GM13977 (cell line): ENCODE data around the gene MEGF11.

Experiments used
- DNase-seq: peaks from one replicate; pipeline ENCODE4 v3.0.0; 2012; ENCODE audit warnings: low spot score
- CTCF ChIP-seq: IDR thresholded peaks from 2 replicates; pipeline ENCODE4 v1.5.1; 2012; ENCODE audit warnings: mild to moderate bottlenecking, control low read depth; ENCODE audit not compliant: insufficient read depth; ENCODE audit errors: extremely low read depth, missing control alignments
- in situ Hi-C: fragments of 300-500 bp; cut with MboI; formaldehyde crosslinking; loops from one replicate; pipeline ENCODE4 v1.12.0; 2022; ENCODE audit warnings: low sequenced_read_pairs, low pct_unique_long_range_greater_than_20kb, mixed read lengths, inconsistent platforms; ENCODE audit not compliant: unreplicated experiment

Gene MEGF11

GRCh38 chr15:66078196-66078928 lies 175.2 kb downstream of the MEGF11 start:
- no peak for DNase-seq
- in situ Hi-C loops, result no loop called here
- no peak for TF ChIP-seq CTCF

- DNase-seq, result no peak
- in situ Hi-C loops, result no loop called here
- TF ChIP-seq CTCF, result no peak
These were observed 176.3 kb downstream of the MEGF11 start for GRCh38 chr15:66077320-66077663.

- in situ Hi-C loops, result no loop called here
- no peak for DNase-seq
- TF ChIP-seq CTCF, result no peak
These were observed 176.8 kb downstream of the MEGF11 start for GRCh38 chr15:66076591-66077319.

- no peak for DNase-seq
- in situ Hi-C loops, result no loop called here
- no peak for TF ChIP-seq CTCF
These were observed 177.6 kb downstream of the MEGF11 start for GRCh38 chr15:66075947-66076346.

GRCh38 chr15:66072616-66073361 lies 180.8 kb downstream of the MEGF11 start:
- no peak for TF ChIP-seq CTCF
- no peak for DNase-seq
- in situ Hi-C loops, result no loop called here

GRCh38 chr15:66071921-66072295 lies 181.6 kb downstream of the MEGF11 start:
- in situ Hi-C loops, result no loop called here
- DNase-seq, result no peak
- no peak for TF ChIP-seq CTCF
